ENCODE results near the gene ENTHD1. TPM values are rescaled to one million over a fixed set of nuclear protein-coding genes. Genes with fewer than 3 reads are reported as not detected.

Gene ENTHD1
- total and polyA plus RNA-seq, 2 of the 8 experiments (the other 6 are each of a cell fraction or from before 2014, with no cell fraction given), result not detected

DNA sequence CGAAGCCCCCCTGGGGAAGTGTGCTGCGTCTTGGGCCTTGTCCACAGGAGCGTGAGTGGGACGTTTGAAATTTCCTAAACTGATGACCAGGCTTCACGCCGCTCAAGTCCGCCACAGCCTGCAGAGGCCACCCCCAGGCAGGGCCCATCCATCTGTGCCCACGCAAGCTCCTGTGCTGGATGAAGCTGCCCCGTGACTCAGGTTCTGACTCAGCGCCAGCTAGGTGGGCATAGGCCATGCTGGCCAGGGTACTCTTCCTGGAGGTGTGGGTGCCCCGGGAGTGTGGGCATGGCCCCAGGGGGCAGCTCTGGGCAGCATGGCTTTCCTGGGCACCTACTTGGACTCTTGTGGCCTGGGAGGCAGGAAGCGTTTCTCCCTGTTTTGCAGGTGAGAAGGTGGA lies 188.2 kb downstream of the ENTHD1 start (continued):
- TF ChIP-seq SRF (IDR thresholded peaks at IDR 0.05; ENCODE audit: low read depth, low read length) (no peak), KDM5A (IDR thresholded peaks at IDR 0.05; ENCODE audit: low read length) (no peak), CHD2 (IDR thresholded peaks at IDR 0.05; ENCODE audit: low read length) (no peak), RNF2 (IDR thresholded peaks at IDR 0.05; ENCODE audit: borderline replicate concordance, low read depth, low read length, missing control alignments, poor library complexity, severe bottlenecking) (no peak), EZH2 (IDR thresholded peaks at IDR 0.05; ENCODE audit: low read depth, low read length, severe bottlenecking) (no peak), EGR1 (IDR thresholded peaks at IDR 0.05; ENCODE audit: borderline replicate concordance, low read depth, low read length) (no peak)
- TF ChIP-seq, protein P1, sequence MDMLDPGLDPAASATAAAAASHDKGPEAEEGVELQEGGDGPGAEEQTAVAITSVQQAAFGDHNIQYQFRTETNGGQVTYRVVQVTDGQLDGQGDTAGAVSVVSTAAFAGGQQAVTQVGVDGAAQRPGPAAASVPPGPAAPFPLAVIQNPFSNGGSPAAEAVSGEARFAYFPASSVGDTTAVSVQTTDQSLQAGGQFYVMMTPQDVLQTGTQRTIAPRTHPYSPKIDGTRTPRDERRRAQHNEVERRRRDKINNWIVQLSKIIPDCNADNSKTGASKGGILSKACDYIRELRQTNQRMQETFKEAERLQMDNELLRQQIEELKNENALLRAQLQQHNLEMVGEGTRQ (IDR thresholded peaks at IDR 0.05; ENCODE audit: low read length), result no peak

Data from H1 (cell line).